Measurements from ENCODE around the gene HOXA3.
A peak's percentile ranks its signal among the peaks of the same experiment; 100 is the strongest.

Gene HOXA3

GRCh38 chr7:27191161-27191731, 38.9 kb upstream of the HOXA3 start:
- Histone ChIP-seq H3K9ac (no peak overlapping the region), H3K9me3 (replicated peaks in 1 of 11) (peaks cover 0 to 24% (median 0%) of the 10 kb centered on the region in 11 experiments; a peak in 3 of 22 replicates), H3K36me3 (no peaks in the 10 kb centered on the region), H3K4me2 (no peak overlapping the region), H3K4me3 (no peak overlapping the region), H3K27ac (no peak overlapping the region), H4K20me1 (peaks cover 0 to 95% (median 80%) of the 10 kb centered on the region in 11 experiments; a peak in 19 of 22 replicates), H3K27me3 (peaks cover 100% of the 10 kb centered on the region in 11 experiments), H3K4me1 (peaks cover 0 to 26% (median 9%) of the 10 kb centered on the region in 10 experiments; a peak in 10 of 20 replicates)
- no peak for TF ChIP-seq Cebpa-rat (IDR thresholded peaks at IDR 0.05)

DNA sequence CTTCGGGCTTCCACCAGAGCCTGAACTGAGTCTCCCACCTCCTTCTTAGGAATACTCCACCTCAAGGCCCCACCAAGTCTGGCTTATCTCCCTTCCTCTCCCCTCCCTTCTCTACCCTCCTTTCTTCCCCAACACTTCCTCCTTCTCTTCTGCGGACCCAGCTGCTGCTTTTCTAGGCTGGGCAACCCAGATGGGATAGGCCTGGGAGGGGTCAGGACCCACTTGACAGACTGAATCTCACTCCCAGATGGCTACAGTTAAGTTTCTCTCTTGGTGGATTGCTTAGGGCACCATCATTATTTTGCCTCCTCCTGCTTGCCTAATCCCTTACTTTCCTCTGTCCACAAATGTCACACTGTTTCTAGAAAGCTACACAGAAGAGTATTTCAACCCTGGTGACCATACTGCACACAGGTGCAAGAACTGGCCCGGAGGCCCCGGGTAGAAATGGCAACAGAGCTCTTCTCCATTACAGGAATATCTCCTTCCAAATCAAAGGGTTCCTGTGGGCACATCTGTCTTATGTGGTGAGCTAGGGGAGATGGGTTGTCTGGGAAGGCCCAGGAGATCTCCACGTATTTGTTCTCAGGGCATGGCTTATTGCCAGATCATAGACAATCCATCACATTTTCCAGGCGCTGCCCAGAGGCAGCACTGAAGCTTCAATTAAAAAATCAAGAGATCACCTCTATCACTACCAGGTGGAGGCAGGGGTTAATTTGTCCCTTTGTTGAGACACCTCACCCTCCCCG, 37.8 kb upstream of the HOXA3 start:
- no peak for TF ChIP-seq Cebpa-rat (IDR thresholded peaks at IDR 0.05)
- Histone ChIP-seq H3K27me3 (peaks cover 100% of the 10 kb centered on the region in 11 experiments), H3K4me1 (peaks cover 0 to 34% (median 9%) of the 10 kb centered on the region in 10 experiments; a peak in 10 of 20 replicates), H3K36me3 (no peaks in the 10 kb centered on the region), H3K4me2 (no peak overlapping the region), H4K20me1 (peaks cover 0 to 100% (median 91%) of the 10 kb centered on the region in 11 experiments; a peak in 19 of 22 replicates), H3K4me3 (no peak overlapping the region), H3K9ac (no peak overlapping the region), H3K27ac (no peak overlapping the region), H3K9me3 (replicated peaks in 1 of 11) (peaks cover 0 to 28% (median 0%) of the 10 kb centered on the region in 11 experiments; a peak in 4 of 22 replicates)

DNA sequence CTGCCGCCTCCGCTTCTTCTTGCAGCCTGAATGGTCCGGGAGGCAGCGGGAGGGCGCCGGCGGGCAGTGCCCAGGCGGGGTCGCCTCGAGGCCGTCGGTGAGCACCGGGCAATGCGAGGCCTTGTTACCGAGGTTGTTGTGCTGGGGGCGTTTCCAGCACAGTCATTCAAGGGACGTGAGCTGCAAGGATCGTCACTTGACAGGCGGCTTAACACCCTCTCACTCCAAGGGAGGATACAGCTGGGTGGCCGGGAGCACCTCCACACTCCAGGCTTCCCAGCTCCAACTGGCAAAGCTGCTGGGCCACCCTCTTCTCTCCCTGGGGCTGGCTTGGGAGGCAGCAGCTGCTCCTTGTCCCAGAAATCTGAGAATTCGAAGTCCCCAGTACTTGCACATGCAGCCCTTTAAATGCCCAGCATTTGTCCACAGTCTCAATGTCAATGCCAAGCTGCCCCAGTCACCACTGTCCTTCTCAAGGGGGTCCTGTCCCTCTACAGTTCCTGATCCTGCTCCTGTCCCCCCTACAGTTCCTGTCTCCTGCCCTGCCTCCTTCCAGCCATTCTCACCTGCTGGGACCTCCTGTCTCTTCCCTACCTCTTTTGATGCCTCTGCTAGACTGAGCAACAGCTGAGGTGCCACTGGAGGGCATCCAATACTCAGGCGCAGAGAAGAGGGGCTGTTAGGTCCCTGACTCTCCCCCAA, 37.1 kb upstream of the HOXA3 start:
- no peak overlapping the region for H3K9ac ChIP-seq
- peaks cover 100% of the 10 kb centered on the region in 11 experiments for H3K27me3 ChIP-seq
- peaks cover 0 to 35% (median 0%) of the 10 kb centered on the region in 11 experiments; a peak in 6 of 22 replicates for H3K9me3 ChIP-seq (replicated peaks in 1 of 11)
- H4K20me1 ChIP-seq: peaks cover 0 to 100% (median 92%) of the 10 kb centered on the region in 11 experiments; a peak in 19 of 22 replicates
- no peaks in the 10 kb centered on the region for H3K36me3 ChIP-seq
- H3K4me3 ChIP-seq: peak overlapping the region in 2 of 10 experiments; percentile 39 to 42; a peak in 1 of 20 replicates
- H3K4me1 ChIP-seq: peaks cover 0 to 41% (median 10%) of the 10 kb centered on the region in 10 experiments; a peak in 11 of 20 replicates
- no peak for TF ChIP-seq Cebpa-rat (IDR thresholded peaks at IDR 0.05)
- no peak overlapping the region for H3K27ac ChIP-seq
- H3K4me2 ChIP-seq: peak overlapping the region in 3 of 11 experiments; percentile 49 to 82 (median 79); a peak in 5 of 22 replicates

DNA sequence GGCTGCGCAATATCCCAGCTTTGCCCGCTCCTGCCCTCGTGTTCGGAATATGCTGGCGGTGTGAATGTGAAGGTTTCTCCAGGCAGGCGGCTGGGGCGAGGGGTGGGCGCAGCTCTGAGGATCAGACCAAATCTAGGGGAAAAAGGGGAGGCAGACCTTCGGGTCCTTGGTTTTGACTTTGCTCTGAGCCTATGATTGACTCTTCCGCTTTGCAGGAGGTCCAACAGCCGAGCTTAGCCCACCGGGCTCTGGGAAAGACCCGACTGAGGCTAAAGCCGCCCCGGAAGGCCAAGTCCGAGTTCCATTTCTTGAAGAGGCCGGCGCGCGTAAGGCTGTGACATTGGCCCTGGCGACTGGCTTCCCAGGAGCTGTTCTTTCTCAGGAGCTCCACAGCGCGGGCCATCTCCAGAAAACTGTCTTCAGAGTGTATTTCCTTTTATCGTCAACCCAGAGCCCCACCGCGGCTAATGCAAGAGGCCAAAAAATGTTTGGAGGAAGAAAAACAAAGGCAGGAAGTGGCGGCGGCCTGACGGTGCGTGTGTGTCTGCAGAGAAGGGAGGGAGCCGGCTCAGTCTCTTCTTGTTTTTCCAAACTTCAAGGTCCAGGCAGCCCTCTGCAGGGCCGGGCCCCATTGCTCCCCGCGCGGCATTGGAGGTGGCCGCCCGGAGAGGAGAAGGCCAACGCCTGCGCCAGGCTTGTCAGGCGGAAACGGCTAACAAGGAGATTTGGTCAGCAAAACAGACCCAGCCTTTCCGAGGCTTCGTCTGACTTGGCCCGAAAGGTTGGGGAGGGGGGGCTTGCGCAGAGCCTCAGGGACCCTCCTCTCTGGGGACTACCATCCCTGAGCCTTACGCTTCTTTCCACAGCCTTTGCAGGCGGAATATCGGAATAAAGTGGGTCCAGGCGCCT, 36.3 kb upstream of the HOXA3 start:
- no peak overlapping the region for H3K27ac ChIP-seq
- peaks cover 0 to 45% (median 13%) of the 10 kb centered on the region in 10 experiments; a peak in 12 of 20 replicates for H3K4me1 ChIP-seq
- peaks cover 100% of the 10 kb centered on the region in 11 experiments for H3K27me3 ChIP-seq
- H4K20me1 ChIP-seq: peaks cover 0 to 100% (median 95%) of the 10 kb centered on the region in 11 experiments; a peak in 19 of 22 replicates
- no peaks in the 10 kb centered on the region for H3K36me3 ChIP-seq
- H3K9me3 ChIP-seq (replicated peaks in 1 of 11): peaks cover 0 to 37% (median 0%) of the 10 kb centered on the region in 11 experiments; a peak in 6 of 22 replicates
- H3K4me3 ChIP-seq: peak overlapping the region in 4 of 10 experiments; percentile 37 to 42 (median 40); a peak in 9 of 20 replicates
- peak overlapping the region in 7 of 11 experiments; percentile 5 to 82 (median 43); a peak in 13 of 22 replicates for H3K4me2 ChIP-seq
- no peak for TF ChIP-seq Cebpa-rat (IDR thresholded peaks at IDR 0.05)
- no peak overlapping the region for H3K9ac ChIP-seq

DNA sequence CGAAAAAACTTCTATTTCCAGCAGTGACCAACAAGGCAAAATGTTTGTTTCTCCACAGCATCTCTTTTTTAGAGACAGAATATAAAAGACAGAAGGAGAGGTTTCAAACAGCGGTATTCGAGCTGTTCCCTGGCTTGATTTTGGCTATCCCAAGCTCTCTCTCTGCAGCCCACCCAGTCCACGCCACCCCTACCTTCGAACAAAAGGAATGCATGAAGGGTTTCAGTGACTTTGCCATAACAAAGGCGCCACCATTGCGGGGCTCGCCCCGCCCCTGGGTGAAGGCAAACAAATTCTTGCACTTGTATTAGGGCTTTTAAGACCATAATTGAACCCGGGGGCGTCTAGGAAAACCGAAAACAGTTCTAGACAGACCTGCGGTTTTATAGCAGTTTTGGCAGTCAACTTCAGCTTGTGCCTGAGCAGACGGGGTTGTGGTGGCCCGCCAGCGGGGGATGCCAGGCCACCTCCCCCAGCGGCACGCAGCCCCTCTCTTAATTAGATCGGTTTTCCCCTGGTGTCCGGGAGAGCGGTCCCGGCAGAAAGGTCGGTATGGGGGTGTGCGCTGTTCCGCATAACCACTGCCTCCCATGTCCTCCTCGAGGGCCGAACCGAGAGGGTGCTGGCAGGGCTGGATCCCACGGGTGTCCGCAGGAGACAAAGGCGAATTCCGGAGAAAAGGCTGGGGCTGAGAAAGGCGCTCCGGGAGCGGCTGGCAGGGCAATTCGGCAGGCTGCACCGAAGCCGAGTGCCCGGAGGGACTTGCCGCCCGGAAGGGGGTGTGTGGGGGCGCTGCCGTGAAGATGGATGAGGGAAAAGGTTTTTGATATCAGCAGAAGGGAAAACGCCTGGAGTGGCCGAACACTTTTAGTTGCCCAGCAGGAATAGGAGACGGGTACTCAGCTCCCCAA, 35.3 kb upstream of the HOXA3 start:
- H3K27ac ChIP-seq: no peak overlapping the region
- H3K9me3 ChIP-seq (replicated peaks in 1 of 11): peaks cover 0 to 37% (median 0%) of the 10 kb centered on the region in 11 experiments; a peak in 6 of 22 replicates
- no peak for TF ChIP-seq Cebpa-rat (IDR thresholded peaks at IDR 0.05)
- peak overlapping the region in 5 of 11 experiments; percentile 33 to 82 (median 49); a peak in 9 of 22 replicates for H3K4me2 ChIP-seq
- H4K20me1 ChIP-seq: peaks cover 0 to 100% (median 95%) of the 10 kb centered on the region in 11 experiments; a peak in 19 of 22 replicates
- H3K36me3 ChIP-seq: no peaks in the 10 kb centered on the region
- peaks cover 100% of the 10 kb centered on the region in 11 experiments for H3K27me3 ChIP-seq
- H3K4me3 ChIP-seq: peak overlapping the region in 4 of 10 experiments; percentile 37 to 42 (median 40); a peak in 6 of 20 replicates
- H3K9ac ChIP-seq: no peak overlapping the region
- peaks cover 0 to 43% (median 11%) of the 10 kb centered on the region in 10 experiments; a peak in 12 of 20 replicates for H3K4me1 ChIP-seq

DNA sequence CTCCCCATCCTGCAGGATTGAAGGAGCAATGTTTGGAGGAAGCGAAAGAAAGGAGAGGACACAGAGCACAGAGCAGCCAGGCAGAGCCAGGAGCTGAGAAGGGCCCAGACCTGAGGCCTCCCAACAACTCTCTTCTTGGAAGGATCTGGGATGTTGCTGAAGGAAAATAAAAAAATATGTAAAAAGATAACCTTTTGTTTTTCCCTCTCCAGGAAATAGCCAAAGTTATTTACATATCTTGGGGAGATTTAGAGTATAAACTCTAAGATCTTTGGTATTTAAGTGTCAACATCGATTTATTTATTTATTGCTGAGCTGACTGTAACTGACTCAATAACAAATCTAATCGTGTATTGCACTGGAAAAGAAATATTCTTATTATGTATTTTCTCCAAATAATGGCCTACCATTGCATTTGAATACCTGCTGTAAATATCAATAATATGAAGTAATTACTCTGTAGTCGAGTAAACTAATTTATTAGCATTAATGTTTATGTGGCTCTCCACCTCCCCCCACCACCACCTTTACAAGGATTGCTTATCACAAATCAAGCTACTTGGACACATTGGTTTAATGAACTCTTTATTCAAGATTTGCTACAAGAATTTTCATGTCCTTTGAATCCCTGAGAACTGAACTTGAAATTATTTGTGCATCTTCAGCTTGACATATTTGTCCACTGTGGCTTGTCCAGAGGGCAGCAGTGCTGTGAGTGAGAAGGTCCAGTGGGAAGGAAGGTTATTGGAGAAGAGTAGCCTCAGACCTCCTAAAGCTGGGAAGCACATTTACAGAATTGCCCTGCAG, 34.5 kb upstream of the HOXA3 start:
- Histone ChIP-seq H3K4me2 (no peak overlapping the region), H3K4me3 (no peak overlapping the region), H3K36me3 (no peaks in the 10 kb centered on the region), H3K9me3 (replicated peaks in 1 of 11) (peaks cover 0 to 31% (median 0%) of the 10 kb centered on the region in 11 experiments; a peak in 6 of 22 replicates), H3K4me1 (peaks cover 0 to 43% (median 11%) of the 10 kb centered on the region in 10 experiments; a peak in 12 of 20 replicates), H3K27ac (no peak overlapping the region), H3K9ac (no peak overlapping the region), H4K20me1 (peaks cover 0 to 100% (median 95%) of the 10 kb centered on the region in 11 experiments; a peak in 19 of 22 replicates), H3K27me3 (peaks cover 100% of the 10 kb centered on the region in 11 experiments)
- TF ChIP-seq Cebpa-rat (IDR thresholded peaks at IDR 0.05): no peak

All from BLaER1 treated with 17β-estradiol and CSF1 and Interleukin-3, amounts not matched to agents 10 nM and 100 nM (cell line).